UCSD-AML1 (cell line): ENCODE data around the gene EID3.

ENCODE experiments used
- DNase-seq: peaks from one replicate; lab custom pipeline; 2025; ENCODE audit not compliant: unreplicated experiment; lab: John Stamatoyannopoulos, UW

The EID3 gene

GRCh38 chr12:104288635-104289274 lies 14.8 kb upstream of the EID3 start:
- DNase-seq, result peak; percentile 90

GRCh38 chr12:104290320-104290719 lies 13.2 kb upstream of the EID3 start:
- DNase-seq, result no peak

GRCh38 chr12:104290855-104291254 lies 12.7 kb upstream of the EID3 start:
- DNase-seq, result no peak

- DNase-seq, result no peak
Measured at GRCh38 chr12:104291867-104292524, 11.5 kb upstream of the EID3 start.

GRCh38 chr12:104292872-104293794 lies 10.4 kb upstream of the EID3 start:
- DNase-seq, result no peak

GRCh38 chr12:104294158-104294859 lies 9.2 kb upstream of the EID3 start:
- DNase-seq, result peak; percentile 40

- DNase-seq, result no peak
Measured at GRCh38 chr12:104294927-104295668, 8.4 kb upstream of the EID3 start.

GRCh38 chr12:104295954-104296353 lies 7.6 kb upstream of the EID3 start:
- no peak for DNase-seq

- DNase-seq, result no peak
Measured at GRCh38 chr12:104296718-104297117, 6.8 kb upstream of the EID3 start.

- no peak for DNase-seq
Measured at GRCh38 chr12:104297477-104298113, 5.9 kb upstream of the EID3 start.

GRCh38 chr12:104299842-104300481 lies 3.6 kb upstream of the EID3 start:
- DNase-seq, result no peak

- no peak for DNase-seq
Measured at GRCh38 chr12:104304261-104305009, 896 bp downstream of the EID3 start.

- no peak for DNase-seq
Measured at GRCh38 chr12:104305349-104305748, 1.8 kb downstream of the EID3 start.

GRCh38 chr12:104306376-104306775 lies 2.8 kb downstream of the EID3 start:
- no peak for DNase-seq

- DNase-seq, result no peak
Measured at GRCh38 chr12:104306943-104307654, 3.6 kb downstream of the EID3 start.

GRCh38 chr12:104307655-104308000 lies 4.1 kb downstream of the EID3 start:
- DNase-seq, result no peak

- no peak for DNase-seq
Measured at GRCh38 chr12:104309446-104309993, 6.0 kb downstream of the EID3 start.
